GM23338 (cell line): ENCODE measurements around the gene INHBC. TPM values are rescaled to one million over a fixed set of nuclear protein-coding genes. Genes with fewer than 3 reads are reported as not detected.
A peak's percentile ranks its signal among the peaks of the same experiment; 100 is the strongest.

Experiments
- ATAC-seq: fragments of 200-7000 bp; cut with Tn5 transposase; 3 replicates; pipeline ENCODE4 v1.9.1; 2020
- DNase-seq: peaks from one replicate; pipeline ENCODE4 v3.0.0-alpha.2; 2015; ENCODE audit warnings: low spot score
- H2AFZ ChIP-seq: fragments of 200-600 bp; sonication (generic); 2 replicates; pipeline ENCODE4 v1.8.0; 2016; ENCODE audit warnings: antibody characterized with exemption, mild to moderate bottlenecking, moderate library complexity
- H3F3A ChIP-seq: fragments of 200-600 bp; sonication (generic); replicated peaks from 2 replicates; pipeline ENCODE4 v1.8.0; 2017; ENCODE audit warnings: antibody characterized with exemption, mixed run types, low read depth
- H3K27ac ChIP-seq: fragments of 200-600 bp; sonication (generic); 2 replicates; pipeline ENCODE4 v1.6.1; 2016; ENCODE audit warnings: low read depth
- H3K27me3 ChIP-seq: fragments of 200-600 bp; sonication (generic); 2 replicates; pipeline ENCODE4 v1.8.0; 2016; ENCODE audit warnings: mild to moderate bottlenecking, mixed run types, moderate library complexity; ENCODE audit not compliant: insufficient read depth
- H3K36me3 ChIP-seq: fragments of 200-600 bp; sonication (generic); 2 replicates; pipeline ENCODE4 v1.8.0; 2016; ENCODE audit warnings: mild to moderate bottlenecking; ENCODE audit not compliant: insufficient read depth
- H3K4me1 ChIP-seq: fragments of 200-600 bp; sonication (generic); 2 replicates; pipeline ENCODE4 v1.8.0; 2016; ENCODE audit warnings: mild to moderate bottlenecking, moderate library complexity; ENCODE audit not compliant: insufficient read depth
- H3K4me2 ChIP-seq: fragments of 200-600 bp; sonication (generic); 2 replicates; pipeline ENCODE4 v1.7.1; 2017; ENCODE audit warnings: mixed run types
- H3K4me3 ChIP-seq: fragments of 200-600 bp; sonication (generic); 2 replicates; pipeline ENCODE4 v1.6.1; 2016; ENCODE audit warnings: mixed run types
- H3K79me2 ChIP-seq: fragments of 200-600 bp; sonication (generic); replicated peaks from 2 replicates; pipeline ENCODE4 v1.8.0; 2017; ENCODE audit warnings: mild to moderate bottlenecking; ENCODE audit not compliant: insufficient read depth
- H3K9me2 ChIP-seq: fragments of 200-600 bp; sonication (generic); 2 replicates; pipeline ENCODE4 v1.8.0; 2017; ENCODE audit not compliant: insufficient read depth
- H4K20me1 ChIP-seq: fragments of 200-600 bp; sonication (generic); replicated peaks from 2 replicates; pipeline ENCODE4 v1.8.0; 2017; ENCODE audit warnings: mild to moderate bottlenecking; ENCODE audit not compliant: insufficient read depth
- H3K27ac Mint-ChIP-seq: 2 replicates; pipeline ENCODE4 v1.8.0; 2020; ENCODE audit warnings: inconsistent platforms, mild to moderate bottlenecking, moderate library complexity, mixed read lengths
- H3K27me3 Mint-ChIP-seq: 3 replicates; pipeline ENCODE4 v1.8.0; 2022; ENCODE audit warnings: low read depth, mild to moderate bottlenecking, moderate library complexity, mixed read lengths, inconsistent platforms; ENCODE audit not compliant: insufficient read depth, poor library complexity
- H3K36me3 Mint-ChIP-seq: 3 replicates; pipeline ENCODE4 v1.8.0; 2021; ENCODE audit warnings: low read depth, mild to moderate bottlenecking, inconsistent platforms, moderate library complexity, mixed read lengths
- H3K4me1 Mint-ChIP-seq: 3 replicates; pipeline ENCODE4 v1.8.0; 2020; ENCODE audit warnings: mild to moderate bottlenecking, inconsistent platforms, mixed read lengths
- H3K4me3 Mint-ChIP-seq: 3 replicates; pipeline ENCODE4 v1.8.0; 2021; ENCODE audit warnings: moderate library complexity, mild to moderate bottlenecking, inconsistent platforms, mixed read lengths
- H3K9me3 Mint-ChIP-seq: 3 replicates; pipeline ENCODE4 v1.8.0; 2020; ENCODE audit warnings: moderate library complexity, mild to moderate bottlenecking, inconsistent platforms, mixed read lengths
- CREB1 ChIP-seq: fragments of 250-450 bp; sonication (Bioruptor Pico); IDR thresholded peaks from 2 replicates; pipeline ENCODE4 v1.5.0; 2020; ENCODE audit warnings: low read depth, mild to moderate bottlenecking, moderate library complexity
- EZH2 ChIP-seq: fragments of 200-600 bp; sonication (generic); IDR thresholded peaks from one replicate; pipeline ENCODE4 v1.8.0; 2017; ENCODE audit warnings: antibody characterized with exemption, mild to moderate bottlenecking, low read depth; ENCODE audit not compliant: unreplicated experiment
- JUNB ChIP-seq: IDR thresholded peaks from one replicate; pipeline ENCODE4 v1.6.1; 2016; ENCODE audit warnings: antibody characterized with exemption; ENCODE audit not compliant: unreplicated experiment
- NANOG ChIP-seq: IDR thresholded peaks from 2 replicates; pipeline ENCODE4 v1.6.1; 2016; ENCODE audit warnings: antibody characterized with exemption, borderline replicate concordance
- POLR2AphosphoS5 ChIP-seq: IDR thresholded peaks from 2 replicates; pipeline ENCODE4 v1.6.1; 2016; ENCODE audit warnings: antibody characterized with exemption, low read depth
- ZNF331 ChIP-seq: fragments of 250-450 bp; sonication (Bioruptor Pico); IDR thresholded peaks from 2 replicates; pipeline ENCODE4 v1.5.0; 2020; ENCODE audit warnings: low read depth, mild to moderate bottlenecking, moderate library complexity
- polyA plus RNA-seq: library from polyadenylated mRNA; unstranded; fragments of >200 nt; fragmentation: Nextera tagmentation; extraction: Ambion mirVana; gene quantifications from 2 replicates; pipeline ENCODE4 v1.2.1, GENCODE V29; 2016
- total RNA-seq: library from RNA; depleted of rRNA; stranded (reverse); fragments of >200 nt; shearing (Covaris generic); gene quantifications from 2 replicates; pipeline ENCODE4 v1.2.3, GENCODE V29; 2014
- TF ChIP-seq, protein P1 (sequence below): fragments of 250-450 bp; sonication (Bioruptor Pico); IDR thresholded peaks from 2 replicates; pipeline ENCODE4 v1.5.0; 2020; ENCODE audit warnings: mild to moderate bottlenecking, moderate library complexity
- TF ChIP-seq, protein P2 (sequence below), 2 experiments: fragments of 200-600 bp in 1 of 2; sonication (generic) in 1 of 2; conservative IDR thresholded peaks; 2 replicates each; pipeline versions ENCODE4 v1.5.1 to v1.6.1; 2016 to 2017; ENCODE audit warnings: antibody characterized with exemption in 2 of 2, low read depth in 2 of 2, mild to moderate bottlenecking in 2 of 2, moderate library complexity in 1 of 2

Gene INHBC
- total and polyA plus RNA-seq, 2 experiments from 2014 or later, result 0.53 TPM; not detected in 1

DNA sequence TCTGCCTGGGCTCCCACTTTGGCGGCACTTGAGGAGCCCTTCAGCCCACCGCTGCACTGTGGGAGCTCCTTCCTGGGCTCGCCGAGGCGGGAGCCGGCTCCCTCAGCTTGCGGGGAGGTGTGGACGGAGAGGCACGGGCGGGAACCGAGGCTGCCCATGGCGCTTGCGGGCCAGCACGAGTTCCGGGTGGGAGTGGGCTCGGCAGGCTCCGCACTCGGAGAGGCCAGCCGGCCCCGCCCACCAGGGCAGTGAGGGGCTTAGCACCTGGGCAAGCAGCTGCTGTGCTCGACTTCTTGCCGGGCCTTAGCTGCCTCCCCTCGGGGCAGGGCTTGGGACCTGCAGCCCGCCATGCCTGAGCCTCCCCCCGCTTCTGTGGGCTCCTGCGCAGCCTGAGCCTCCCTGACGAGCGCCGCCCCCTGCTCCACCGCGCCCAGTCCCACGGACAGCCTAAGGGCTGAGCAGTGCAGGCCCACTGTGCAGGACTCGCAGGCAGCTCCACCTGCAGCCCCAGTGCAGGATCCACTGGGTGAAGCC is 48.3 kb upstream of the INHBC start (continued):
- TF ChIP-seq, protein P1, sequence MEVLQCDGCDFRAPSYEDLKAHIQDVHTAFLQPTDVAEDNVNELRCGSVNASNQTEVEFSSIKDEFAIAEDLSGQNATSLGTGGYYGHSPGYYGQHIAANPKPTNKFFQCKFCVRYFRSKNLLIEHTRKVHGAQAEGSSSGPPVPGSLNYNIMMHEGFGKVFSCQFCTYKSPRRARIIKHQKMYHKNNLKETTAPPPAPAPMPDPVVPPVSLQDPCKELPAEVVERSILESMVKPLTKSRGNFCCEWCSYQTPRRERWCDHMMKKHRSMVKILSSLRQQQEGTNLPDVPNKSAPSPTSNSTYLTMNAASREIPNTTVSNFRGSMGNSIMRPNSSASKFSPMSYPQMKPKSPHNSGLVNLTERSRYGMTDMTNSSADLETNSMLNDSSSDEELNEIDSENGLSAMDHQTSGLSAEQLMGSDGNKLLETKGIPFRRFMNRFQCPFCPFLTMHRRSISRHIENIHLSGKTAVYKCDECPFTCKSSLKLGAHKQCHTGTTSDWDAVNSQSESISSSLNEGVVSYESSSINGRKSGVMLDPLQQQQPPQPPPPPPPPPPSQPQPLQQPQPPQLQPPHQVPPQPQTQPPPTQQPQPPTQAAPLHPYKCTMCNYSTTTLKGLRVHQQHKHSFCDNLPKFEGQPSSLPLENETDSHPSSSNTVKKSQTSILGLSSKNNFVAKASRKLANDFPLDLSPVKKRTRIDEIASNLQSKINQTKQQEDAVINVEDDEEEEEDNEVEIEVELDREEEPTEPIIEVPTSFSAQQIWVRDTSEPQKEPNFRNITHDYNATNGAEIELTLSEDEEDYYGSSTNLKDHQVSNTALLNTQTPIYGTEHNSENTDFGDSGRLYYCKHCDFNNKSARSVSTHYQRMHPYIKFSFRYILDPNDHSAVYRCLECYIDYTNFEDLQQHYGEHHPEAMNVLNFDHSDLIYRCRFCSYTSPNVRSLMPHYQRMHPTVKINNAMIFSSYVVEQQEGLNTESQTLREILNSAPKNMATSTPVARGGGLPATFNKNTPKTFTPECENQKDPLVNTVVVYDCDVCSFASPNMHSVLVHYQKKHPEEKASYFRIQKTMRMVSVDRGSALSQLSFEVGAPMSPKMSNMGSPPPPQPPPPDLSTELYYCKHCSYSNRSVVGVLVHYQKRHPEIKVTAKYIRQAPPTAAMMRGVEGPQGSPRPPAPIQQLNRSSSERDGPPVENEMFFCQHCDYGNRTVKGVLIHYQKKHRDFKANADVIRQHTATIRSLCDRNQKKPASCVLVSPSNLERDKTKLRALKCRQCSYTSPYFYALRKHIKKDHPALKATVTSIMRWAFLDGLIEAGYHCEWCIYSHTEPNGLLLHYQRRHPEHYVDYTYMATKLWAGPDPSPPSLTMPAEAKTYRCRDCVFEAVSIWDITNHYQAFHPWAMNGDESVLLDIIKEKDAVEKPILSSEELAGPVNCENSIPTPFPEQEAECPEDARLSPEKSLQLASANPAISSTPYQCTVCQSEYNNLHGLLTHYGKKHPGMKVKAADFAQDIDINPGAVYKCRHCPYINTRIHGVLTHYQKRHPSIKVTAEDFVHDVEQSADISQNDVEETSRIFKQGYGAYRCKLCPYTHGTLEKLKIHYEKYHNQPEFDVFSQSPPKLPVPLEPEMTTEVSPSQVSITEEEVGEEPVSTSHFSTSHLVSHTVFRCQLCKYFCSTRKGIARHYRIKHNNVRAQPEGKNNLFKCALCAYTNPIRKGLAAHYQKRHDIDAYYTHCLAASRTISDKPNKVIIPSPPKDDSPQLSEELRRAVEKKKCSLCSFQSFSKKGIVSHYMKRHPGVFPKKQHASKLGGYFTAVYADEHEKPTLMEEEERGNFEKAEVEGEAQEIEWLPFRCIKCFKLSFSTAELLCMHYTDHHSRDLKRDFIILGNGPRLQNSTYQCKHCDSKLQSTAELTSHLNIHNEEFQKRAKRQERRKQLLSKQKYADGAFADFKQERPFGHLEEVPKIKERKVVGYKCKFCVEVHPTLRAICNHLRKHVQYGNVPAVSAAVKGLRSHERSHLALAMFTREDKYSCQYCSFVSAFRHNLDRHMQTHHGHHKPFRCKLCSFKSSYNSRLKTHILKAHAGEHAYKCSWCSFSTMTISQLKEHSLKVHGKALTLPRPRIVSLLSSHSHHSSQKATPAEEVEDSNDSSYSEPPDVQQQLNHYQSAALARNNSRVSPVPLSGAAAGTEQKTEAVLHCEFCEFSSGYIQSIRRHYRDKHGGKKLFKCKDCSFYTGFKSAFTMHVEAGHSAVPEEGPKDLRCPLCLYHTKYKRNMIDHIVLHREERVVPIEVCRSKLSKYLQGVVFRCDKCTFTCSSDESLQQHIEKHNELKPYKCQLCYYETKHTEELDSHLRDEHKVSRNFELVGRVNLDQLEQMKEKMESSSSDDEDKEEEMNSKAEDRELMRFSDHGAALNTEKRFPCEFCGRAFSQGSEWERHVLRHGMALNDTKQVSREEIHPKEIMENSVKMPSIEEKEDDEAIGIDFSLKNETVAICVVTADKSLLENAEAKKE, result no peak
- TF ChIP-seq, protein P2, sequence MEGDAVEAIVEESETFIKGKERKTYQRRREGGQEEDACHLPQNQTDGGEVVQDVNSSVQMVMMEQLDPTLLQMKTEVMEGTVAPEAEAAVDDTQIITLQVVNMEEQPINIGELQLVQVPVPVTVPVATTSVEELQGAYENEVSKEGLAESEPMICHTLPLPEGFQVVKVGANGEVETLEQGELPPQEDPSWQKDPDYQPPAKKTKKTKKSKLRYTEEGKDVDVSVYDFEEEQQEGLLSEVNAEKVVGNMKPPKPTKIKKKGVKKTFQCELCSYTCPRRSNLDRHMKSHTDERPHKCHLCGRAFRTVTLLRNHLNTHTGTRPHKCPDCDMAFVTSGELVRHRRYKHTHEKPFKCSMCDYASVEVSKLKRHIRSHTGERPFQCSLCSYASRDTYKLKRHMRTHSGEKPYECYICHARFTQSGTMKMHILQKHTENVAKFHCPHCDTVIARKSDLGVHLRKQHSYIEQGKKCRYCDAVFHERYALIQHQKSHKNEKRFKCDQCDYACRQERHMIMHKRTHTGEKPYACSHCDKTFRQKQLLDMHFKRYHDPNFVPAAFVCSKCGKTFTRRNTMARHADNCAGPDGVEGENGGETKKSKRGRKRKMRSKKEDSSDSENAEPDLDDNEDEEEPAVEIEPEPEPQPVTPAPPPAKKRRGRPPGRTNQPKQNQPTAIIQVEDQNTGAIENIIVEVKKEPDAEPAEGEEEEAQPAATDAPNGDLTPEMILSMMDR (conservative IDR thresholded peaks at IDR 0.05; ENCODE audit: low read depth in 2 of 2), result no peak
- TF ChIP-seq POLR2AphosphoS5 (no peak), CREB1 (CRISPR knock-in tag) (no peak), ZNF331 (CRISPR knock-in tag) (no peak), NANOG (no peak), EZH2 (no peak), JUNB (no peak)

DNA sequence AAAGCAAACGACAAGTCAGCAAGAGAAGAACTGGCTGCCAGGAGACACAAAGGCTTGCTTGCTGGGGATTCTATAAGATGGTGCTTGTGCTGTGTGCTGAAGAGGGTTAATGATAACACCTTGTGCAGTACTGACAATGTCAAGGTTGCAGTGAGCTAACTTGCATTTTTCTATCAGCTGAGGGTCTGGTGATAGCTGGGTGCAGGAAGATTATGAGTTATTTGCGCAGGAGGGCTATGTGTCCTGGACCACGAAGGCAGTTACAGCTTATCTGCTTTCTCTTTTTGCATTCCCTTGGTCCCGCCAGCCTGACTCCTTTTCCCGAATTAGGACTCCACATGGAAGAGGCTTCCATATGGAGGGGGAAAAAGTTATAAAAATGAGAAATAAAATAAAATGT is 46.2 kb upstream of the INHBC start:
- peak overlapping the region; percentile 13; the same call in 1 of the 2 replicates for H3K27ac Mint-ChIP-seq
- peaks cover 12% of the 10 kb centered on the region for H3K4me1 Mint-ChIP-seq
- Histone ChIP-seq H2AFZ (no peak overlapping the region), H3K36me3 (no peaks in the 10 kb centered on the region; the same call in 1 of the 2 replicates), H3K79me2 (no peaks in the 10 kb centered on the region), H3K9me2 (no peaks in the 10 kb centered on the region), H3K4me1 (peaks cover 9% of the 10 kb centered on the region; the same call in 1 of the 2 replicates), H3F3A (no peaks in the 10 kb centered on the region), H4K20me1 (no peaks in the 10 kb centered on the region; the same call in 1 of the 2 replicates), H3K27me3 (no peaks in the 10 kb centered on the region), H3K4me2 (no peak overlapping the region), H3K27ac (no peak overlapping the region), H3K4me3 (no peak overlapping the region)
- H3K36me3 Mint-ChIP-seq, result peaks cover 19% of the 10 kb centered on the region
- DNase-seq (no peak), ATAC-seq (no peak)
- peaks cover 4% of the 10 kb centered on the region for H3K27me3 Mint-ChIP-seq
- H3K9me3 Mint-ChIP-seq, result no peaks in the 10 kb centered on the region
- no peak overlapping the region for H3K4me3 Mint-ChIP-seq
- TF ChIP-seq, protein P1, result no peak
